Adrenal gland (tissue), 12 donors: ENCODE measurements around the gene DOCK1. TPM values are rescaled to one million over a fixed set of nuclear protein-coding genes. Genes with fewer than 3 reads are reported as not detected.

ENCODE experiments used
- DNase-seq, 7 donors: peaks; one replicate each; pipeline ENCODE4 v3.0.0-alpha.2; 2019 to 2020
- H3K27ac ChIP-seq, 5 donors: fragments of 200-600 bp; sonication (generic) in 4 of 5; 1 replicate in 3 of 5; 2 replicates in 2 of 5; pipeline versions ENCODE4 v1.5.1 to v1.8.0; 2016 to 2020; ENCODE audit warnings: mild to moderate bottlenecking in 1 of 5
- H3K27me3 ChIP-seq: fragments of 200-600 bp; 2 replicates; pipeline ENCODE4 v1.8.0; 2021
- H3K36me3 ChIP-seq, 2 donors: fragments of 200-600 bp; replicated peaks in 1 of 2; 1 replicate in 1 of 2; 2 replicates in 1 of 2; pipeline versions ENCODE4 v1.5.1 to v1.8.0; 2018 to 2022
- H3K4me1 ChIP-seq, 2 donors: fragments of 200-600 bp; replicated peaks in 1 of 2; 1 replicate in 1 of 2; 2 replicates in 1 of 2; pipeline versions ENCODE4 v1.5.1 to v1.8.0; 2018 to 2021
- H3K4me3 ChIP-seq, 4 donors: fragments of 200-600 bp; sonication (generic) in 3 of 4; one replicate each; pipeline ENCODE4 v1.5.1; 2016 to 2018
- H3K9me3 ChIP-seq, 3 donors: fragments of 200-600 bp; sonication (generic) in 1 of 3; replicated peaks in 1 of 3; 1 replicate in 2 of 3; 2 replicates in 1 of 3; pipeline versions ENCODE4 v1.5.1 to v1.8.0; 2016 to 2021
- CTCF ChIP-seq, 6 experiments: fragments of 450-650 bp in 4 of 6; fragments of 200-600 bp in 2 of 6; sonication (generic) in 1 of 6; IDR thresholded peaks; 1 replicate in 5 of 6; 2 replicates in 1 of 6; pipeline versions ENCODE4 v1.5.1 to v1.8.0; 2016 to 2021; ENCODE audit warnings: antibody characterized with exemption in 6 of 6, mild to moderate bottlenecking in 2 of 6, moderate library complexity in 1 of 6
- POLR2A ChIP-seq, 2 donors: fragments of 450-650 bp; IDR thresholded peaks; one replicate each; pipeline ENCODE4 v1.6.1; 2017; ENCODE audit warnings: antibody characterized with exemption in 2 of 2, mild to moderate bottlenecking in 2 of 2, moderate library complexity in 1 of 2
- WGBS, 4 donors: extraction: QIAGEN DNeasy Blood & Tissue Kit in 2 of 4; methylation state at CpG; one replicate each; pipeline versions ENCODE4 v1.1.5 to v1.1.7; 2013 to 2017; 5-methylcytosine and 5-hydroxymethylcytosine counted together
- intact Hi-C, 2 donors: fragments of 100-400 bp; cut with DNase I; formaldehyde crosslinking; loops; one replicate each; pipeline versions ENCODE4 v1.14.1 to v1.15.0; 2022 to 2023
- polyA plus RNA-seq, 3 donors: library from polyadenylated mRNA; stranded (reverse); fragments of 200-250 nt in 2 of 3; fragments of 350-450 nt in 1 of 3; fragmentation: Illumina TruSeq in 1 of 3; extraction: RNeasy Lipid Tissue Mini Kit (QIAGEN cat#74804) in 1 of 3; gene quantifications; one replicate each; pipeline ENCODE4 v1.2.3, GENCODE V29; 2013 to 2014
- total RNA-seq, 9 donors: library from RNA; depleted of rRNA in 4 of 9; stranded (reverse); fragments of >200 nt in 4 of 9; fragments of 120-200 nt in 1 of 9; fragmentation: NEBNext Ultra II Directional in 1 of 9; extraction: Animal tissue kit (Norgen Biotek cat#: 25700) in 1 of 9; gene quantifications; one replicate each; pipeline versions ENCODE4 v1.1.0 to v1.2.4, GENCODE V29; 2013 to 2023
- donor health status: healthy with polysubstance abuse.
- donor health status: Bipolar disorder and iron deficiency.
- donor health status: DM: yes; HTN: yes; CAD: no.
- donor health status: DM: no; HTN: no; CAD: no.
- donor health status: DM: no; HTN: no; CAD: no.
- donor health status: DM: yes; HTN: yes; CAD: no.

Gene DOCK1
- total and polyA plus RNA-seq, 12 donors = 8.1 to 30.4 (median 21.6) TPM

GRCh38 chr10:127148066-127148932 is 243.1 kb downstream of the DOCK1 start:
- TF ChIP-seq POLR2A (IDR thresholded peaks at IDR 0.05) = no peak
- no peak for TF ChIP-seq CTCF (IDR thresholded peaks at IDR 0.05)
- H3K4me3 ChIP-seq = no peak overlapping the region
- no peaks in the 10 kb centered on the region for H3K36me3 ChIP-seq
- intact Hi-C loops = no loop called here
- no peaks in the 10 kb centered on the region for H3K9me3 ChIP-seq
- DNase-seq = no peak
- H3K27me3 ChIP-seq = no peaks in the 10 kb centered on the region
- no peak overlapping the region for H3K27ac ChIP-seq
- whole genome bisulfite sequencing, 4 donors = 67 to 76% (median 70%) methylated on average over 15 of the region's 15 CpGs
- H3K4me1 ChIP-seq = no peaks in the 10 kb centered on the region

DNA sequence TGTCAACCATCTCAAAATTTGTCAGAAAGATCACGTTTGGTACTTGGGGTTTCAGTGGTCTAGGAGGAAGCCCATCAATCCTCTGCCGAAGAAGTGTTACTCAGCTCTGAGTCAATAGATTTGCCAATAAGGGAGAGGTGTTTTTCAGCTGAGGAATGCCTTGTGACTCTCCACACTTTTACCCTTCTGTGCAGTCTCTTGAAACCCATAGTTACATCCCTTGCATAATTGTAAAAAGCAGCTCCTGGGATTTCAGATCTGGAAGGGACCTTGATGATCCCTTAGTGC is 243.6 kb downstream of the DOCK1 start:
- 65 to 88% (median 77%) methylated on average over 2 of the region's 2 CpGs for WGBS, 4 donors
- H3K27ac ChIP-seq = no peak overlapping the region

DNA sequence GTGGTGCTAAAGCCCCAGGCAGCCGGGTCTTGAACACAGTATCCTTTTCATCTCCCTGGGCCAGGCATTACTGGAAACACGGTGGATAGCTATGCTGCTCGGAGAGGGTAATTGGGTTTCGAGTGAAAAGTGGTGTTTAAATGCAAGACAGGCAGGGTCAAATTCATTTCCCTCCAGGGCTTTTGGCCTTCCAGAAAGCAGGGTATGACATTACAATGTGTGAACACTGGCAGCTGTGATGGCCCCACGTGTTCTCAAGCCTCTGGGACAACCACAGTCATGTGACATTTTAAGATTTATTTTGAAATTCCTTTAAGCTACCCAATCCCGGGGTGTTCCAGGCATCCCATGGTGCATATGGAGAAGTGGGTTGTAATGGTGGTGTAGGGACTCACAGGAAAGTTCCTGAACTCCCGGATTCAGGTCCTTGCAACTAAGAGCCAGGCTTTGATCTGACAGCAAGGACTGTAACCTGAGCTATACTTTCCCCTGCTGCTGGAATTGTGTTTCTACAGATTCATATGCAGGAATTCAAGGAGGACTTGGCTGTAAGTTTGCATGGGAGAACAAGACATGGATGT is 244.4 kb downstream of the DOCK1 start:
- H3K9me3 ChIP-seq = no peaks in the 10 kb centered on the region
- H3K27me3 ChIP-seq = no peaks in the 10 kb centered on the region
- H3K4me3 ChIP-seq = no peak overlapping the region
- H3K4me1 ChIP-seq = no peaks in the 10 kb centered on the region
- no peak for TF ChIP-seq CTCF (IDR thresholded peaks at IDR 0.05)
- TF ChIP-seq POLR2A (IDR thresholded peaks at IDR 0.05) = no peak
- 76 to 82% (median 78%) methylated on average over 7 of the region's 7 CpGs for WGBS, 4 donors
- intact Hi-C loops = no loop called here
- DNase-seq = no peak
- no peak overlapping the region for H3K27ac ChIP-seq
- no peaks in the 10 kb centered on the region for H3K36me3 ChIP-seq

More for the DNA sequence above, 243.6 kb downstream of the DOCK1 start:
- Histone ChIP-seq H3K4me3 (no peak overlapping the region), H3K4me1 (no peaks in the 10 kb centered on the region), H3K9me3 (no peaks in the 10 kb centered on the region), H3K27me3 (no peaks in the 10 kb centered on the region), H3K36me3 (no peaks in the 10 kb centered on the region)
- no peak for TF ChIP-seq CTCF (IDR thresholded peaks at IDR 0.05)
- no peak for TF ChIP-seq POLR2A (IDR thresholded peaks at IDR 0.05)
- no peak for DNase-seq
- intact Hi-C loops = no loop called here

DNA sequence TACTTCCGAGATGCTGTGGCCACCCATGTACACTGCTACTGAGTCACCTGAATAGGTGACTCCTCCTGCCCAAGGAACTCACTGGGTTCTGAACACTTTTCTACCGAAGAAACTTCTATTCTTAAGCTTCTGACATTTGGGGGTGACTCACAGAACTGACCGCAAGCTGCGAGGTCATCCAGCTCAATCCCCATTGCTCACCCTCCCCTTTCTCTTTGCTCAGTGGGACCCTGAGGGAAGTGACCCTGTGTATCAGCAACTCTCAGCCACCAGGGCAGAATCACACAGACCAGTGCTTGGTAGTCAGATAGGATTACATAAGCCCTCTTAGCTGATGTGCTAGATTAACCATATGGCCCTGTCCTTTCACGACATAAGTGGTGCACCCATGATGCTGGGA is 244.9 kb downstream of the DOCK1 start:
- H3K36me3 ChIP-seq = no peaks in the 10 kb centered on the region
- DNase-seq = no peak
- H3K9me3 ChIP-seq = no peaks in the 10 kb centered on the region
- 63 to 79% (median 77%) methylated on average over 5 of the region's 5 CpGs for WGBS, 4 donors
- H3K27ac ChIP-seq = no peak overlapping the region
- no peak overlapping the region for H3K4me3 ChIP-seq
- intact Hi-C loops = no loop called here
- TF ChIP-seq POLR2A (IDR thresholded peaks at IDR 0.05) = no peak
- TF ChIP-seq CTCF (IDR thresholded peaks at IDR 0.05) = no peak
- H3K4me1 ChIP-seq = no peaks in the 10 kb centered on the region
- H3K27me3 ChIP-seq = no peaks in the 10 kb centered on the region
